Ovary (tissue), 9 donors: Measurements from ENCODE around the gene HIF3A. TPM values are rescaled to one million over a fixed set of nuclear protein-coding genes. Genes with fewer than 3 reads are reported as not detected.
A peak's percentile ranks its signal among the peaks of the same experiment; 100 is the strongest.

Source experiments
- DNase-seq, 5 donors: peaks; one replicate each; pipeline ENCODE4 v3.0.0-alpha.2; 2019 to 2020
- H3K27ac ChIP-seq, 2 donors: fragments of 200-600 bp; one replicate each; pipeline versions ENCODE4 v1.5.1 to v1.8.0; 2019 to 2022
- H3K27me3 ChIP-seq: fragments of 200-600 bp; one replicate; pipeline ENCODE4 v1.8.0; 2022
- H3K36me3 ChIP-seq: fragments of 200-600 bp; sonication (generic); one replicate; pipeline ENCODE4 v1.5.1; 2019
- H3K4me1 ChIP-seq: one replicate; pipeline ENCODE4 v1.8.1; 2013; ENCODE audit warnings: mild to moderate bottlenecking, moderate library complexity; ENCODE audit not compliant: insufficient read depth
- H3K4me3 ChIP-seq: fragments of 200-600 bp; sonication (generic); one replicate; pipeline ENCODE4 v1.5.1; 2017
- H3K9me3 ChIP-seq, 2 donors: fragments of 200-600 bp in 1 of 2; sonication (generic) in 1 of 2; one replicate each; pipeline versions ENCODE4 v1.5.1 to v1.8.1; 2013 to 2019; ENCODE audit warnings: mild to moderate bottlenecking in 1 of 2, moderate library complexity in 1 of 2
- CTCF ChIP-seq, 3 donors: fragments of 450-650 bp in 2 of 3; fragments of 200-600 bp in 1 of 3; IDR thresholded peaks; one replicate each; pipeline versions ENCODE4 v1.5.1 to v1.8.0; 2016 to 2022; ENCODE audit warnings: antibody characterized with exemption in 3 of 3, mild to moderate bottlenecking in 1 of 3
- EP300 ChIP-seq: sonication (generic); formaldehyde crosslinking; IDR thresholded peaks from one replicate; pipeline ENCODE4 v1.6.1; 2017; ENCODE audit warnings: antibody characterized with exemption
- POLR2A ChIP-seq: fragments of 450-650 bp; IDR thresholded peaks from one replicate; pipeline ENCODE4 v1.6.1; 2017; ENCODE audit warnings: antibody characterized with exemption, mild to moderate bottlenecking, moderate library complexity
- WGBS, 3 donors: extraction: QIAGEN DNeasy Blood & Tissue Kit in 1 of 3; methylation state at CpG; one replicate each; pipeline versions ENCODE4 v1.1.5 to v1.1.7; 2013 to 2017; 5-methylcytosine and 5-hydroxymethylcytosine counted together
- intact Hi-C, 4 donors: fragments of 100-400 bp; cut with DNase I; formaldehyde crosslinking; loops; one replicate each; pipeline versions ENCODE4 v1.11.0 to v1.15.1; 2022 to 2023
- polyA plus RNA-seq, 2 donors: library from polyadenylated mRNA; stranded (reverse); fragments of 200-250 nt in 1 of 2; fragments of 350-450 nt in 1 of 2; fragmentation: Illumina TruSeq in 1 of 2; extraction: RNeasy Lipid Tissue Mini Kit (QIAGEN cat#74804) in 1 of 2; gene quantifications; one replicate each; pipeline ENCODE4 v1.2.3, GENCODE V29; 2013 to 2014
- total RNA-seq, 7 donors: library from RNA; depleted of rRNA in 2 of 7; stranded (reverse); fragments of >200 nt in 2 of 7; fragmentation: NEBNext Ultra II Directional in 3 of 7; extraction: Animal tissue kit (Norgen Biotek cat#: 25700) in 3 of 7; gene quantifications; one replicate each; pipeline versions ENCODE4 v1.1.0 to v1.2.4, GENCODE V29; 2016 to 2023
- donor health status: DM: no; HTN: no; CAD: no; lungs with moderate emphysema.
- donor health status: DM: no; HTN: no; CAD: no.
- donor health status: Bipolar disorder and iron deficiency.
- donor health status: DM: yes; HTN: yes; CAD: no.
- donor health status: DM: no; HTN: no; CAD: no.
- donor health status: DM: yes; HTN: yes; CAD: no.

The HIF3A gene
- total and polyA plus RNA-seq, 9 donors = 10.8 to 82.2 (median 40.9) TPM

DNA sequence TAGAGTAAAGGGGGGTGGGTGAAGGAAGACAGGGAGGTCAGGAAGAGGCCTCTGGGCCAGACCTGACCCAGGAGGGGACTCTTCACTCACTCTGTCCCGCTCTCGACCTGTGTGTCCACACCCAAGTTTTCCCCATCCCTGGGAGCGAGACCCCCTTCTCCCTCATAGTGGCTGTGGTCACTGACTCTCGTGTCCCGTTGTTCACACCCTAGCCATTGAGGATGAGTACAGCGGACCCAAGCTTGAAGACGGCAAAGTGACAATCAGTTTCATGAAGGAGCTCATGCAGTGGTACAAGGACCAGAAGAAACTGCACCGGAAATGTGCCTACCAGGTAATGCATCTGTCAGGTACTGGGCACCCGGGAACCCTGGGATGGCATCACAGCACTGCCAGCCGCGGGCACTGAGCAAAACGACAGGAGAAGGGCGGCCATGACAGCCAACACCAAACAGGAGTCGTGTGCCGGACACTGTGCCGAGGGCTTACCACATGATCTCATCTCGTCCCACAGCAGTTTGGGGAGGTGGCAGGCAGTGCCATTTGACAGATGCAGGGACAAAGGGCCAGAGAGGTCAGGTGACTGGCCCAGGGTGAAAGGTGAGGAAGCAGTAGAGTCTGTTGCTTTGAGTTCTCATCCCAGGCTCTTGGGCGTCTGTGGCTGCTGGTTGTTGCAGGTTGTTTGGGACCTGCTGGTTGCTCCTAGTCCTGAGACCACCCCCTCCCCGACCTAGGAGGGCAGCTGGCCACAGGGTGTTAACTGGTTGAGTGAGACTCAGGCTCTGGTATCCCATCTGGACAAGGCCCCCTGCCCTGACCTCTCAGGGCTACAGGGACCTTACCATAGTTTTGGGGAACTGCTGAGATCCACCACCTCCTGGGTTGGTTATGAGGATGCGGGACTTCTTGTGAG lies 79.7 kb downstream of the HIF3A start:
- Histone ChIP-seq H3K27ac (no peak overlapping the region), H3K4me1 (peaks cover 12% of the 10 kb centered on the region), H3K27me3 (no peaks in the 10 kb centered on the region), H3K9me3 (no peaks in the 10 kb centered on the region), H3K36me3 (no peaks in the 10 kb centered on the region), H3K4me3 (no peak overlapping the region)
- DNase-seq = peak in 2 of 5 donors; percentile 18 to 31
- TF ChIP-seq POLR2A (no peak), EP300 (no peak)
- WGBS, 3 donors = 90 to 93% (median 92%) methylated on average over 20 of the region's 20 CpGs
- intact Hi-C loops = no loop called here

DNA sequence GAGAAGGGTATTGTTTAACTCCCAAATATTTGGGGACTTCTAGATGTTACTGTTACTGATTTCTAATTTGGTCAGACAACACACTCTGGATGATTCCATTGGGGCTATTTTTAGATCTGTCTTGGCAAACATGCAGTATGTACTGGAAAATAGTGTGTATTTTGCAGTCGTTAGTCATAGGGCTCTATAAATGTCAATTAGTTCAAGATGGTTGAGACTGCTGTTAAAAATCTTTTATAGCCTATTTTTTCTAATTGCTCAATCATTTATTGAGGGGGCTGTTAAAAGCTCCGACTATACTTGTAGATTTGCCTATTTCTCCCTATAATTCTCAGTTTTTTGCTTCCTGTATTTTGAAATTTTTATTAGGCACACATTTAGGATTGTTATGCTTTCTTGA lies 81.4 kb downstream of the HIF3A start:
- intact Hi-C loops = no loop called here
- 5 to 8% (median 6%) methylated on average over 2 of the region's 2 CpGs for WGBS, 3 donors
- Histone ChIP-seq H3K9me3 (no peaks in the 10 kb centered on the region), H3K27ac (peak overlapping the region; percentile 33 to 35), H3K36me3 (no peaks in the 10 kb centered on the region), H3K4me1 (peaks cover 10% of the 10 kb centered on the region), H3K27me3 (no peaks in the 10 kb centered on the region), H3K4me3 (no peak overlapping the region)
- no peak for DNase-seq
- TF ChIP-seq CTCF (IDR thresholded peaks at IDR 0.05) (no peak), EP300 (no peak)

GRCh38 chr19:46380690-46381089 lies 83.8 kb downstream of the HIF3A start:
- no peak overlapping the region for H3K27ac ChIP-seq
- TF ChIP-seq POLR2A (no peak), CTCF (IDR thresholded peaks at IDR 0.05) (no peak), EP300 (no peak)
- no peak for DNase-seq
- H3K27me3 ChIP-seq = no peaks in the 10 kb centered on the region
- H3K4me1 ChIP-seq = peaks cover 7% of the 10 kb centered on the region
- H3K9me3 ChIP-seq = no peaks in the 10 kb centered on the region
- 84 to 96% (median 93%) methylated on average over 2 of the region's 2 CpGs for WGBS, 3 donors
- H3K4me3 ChIP-seq = no peak overlapping the region
- intact Hi-C loops = no loop called here
- H3K36me3 ChIP-seq = no peaks in the 10 kb centered on the region

DNA sequence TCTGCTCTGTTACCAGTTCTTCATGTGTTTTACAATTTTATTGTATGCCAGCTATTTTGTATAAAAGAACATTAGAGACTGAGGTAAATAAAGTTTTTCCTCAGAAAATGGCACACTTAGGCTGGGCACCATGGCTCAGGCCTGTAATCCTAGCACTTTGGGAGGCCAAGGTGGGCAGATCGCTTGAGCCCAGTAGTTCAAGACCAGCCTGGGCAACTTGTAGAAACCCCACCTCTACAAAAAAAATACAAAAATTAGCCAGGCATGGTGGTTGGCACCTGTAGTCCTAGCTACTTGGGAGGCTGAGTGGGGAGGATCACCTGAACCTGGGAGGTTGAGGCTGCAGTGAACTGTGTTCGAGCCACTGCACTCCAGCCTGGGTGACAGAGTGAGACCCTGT lies 84.5 kb downstream of the HIF3A start:
- intact Hi-C loops = no loop called here
- H3K27ac ChIP-seq = no peak overlapping the region
- H3K9me3 ChIP-seq = no peaks in the 10 kb centered on the region
- no peaks in the 10 kb centered on the region for H3K27me3 ChIP-seq
- TF ChIP-seq CTCF (IDR thresholded peaks at IDR 0.05) = no peak
- H3K4me3 ChIP-seq = no peak overlapping the region
- WGBS, 3 donors = 94 to 100% (median 97%) methylated on average over 2 of the region's 2 CpGs
- H3K36me3 ChIP-seq = no peaks in the 10 kb centered on the region
- H3K4me1 ChIP-seq = peaks cover 7% of the 10 kb centered on the region
- DNase-seq = peak in 1 of 5 donors; percentile 4

DNA sequence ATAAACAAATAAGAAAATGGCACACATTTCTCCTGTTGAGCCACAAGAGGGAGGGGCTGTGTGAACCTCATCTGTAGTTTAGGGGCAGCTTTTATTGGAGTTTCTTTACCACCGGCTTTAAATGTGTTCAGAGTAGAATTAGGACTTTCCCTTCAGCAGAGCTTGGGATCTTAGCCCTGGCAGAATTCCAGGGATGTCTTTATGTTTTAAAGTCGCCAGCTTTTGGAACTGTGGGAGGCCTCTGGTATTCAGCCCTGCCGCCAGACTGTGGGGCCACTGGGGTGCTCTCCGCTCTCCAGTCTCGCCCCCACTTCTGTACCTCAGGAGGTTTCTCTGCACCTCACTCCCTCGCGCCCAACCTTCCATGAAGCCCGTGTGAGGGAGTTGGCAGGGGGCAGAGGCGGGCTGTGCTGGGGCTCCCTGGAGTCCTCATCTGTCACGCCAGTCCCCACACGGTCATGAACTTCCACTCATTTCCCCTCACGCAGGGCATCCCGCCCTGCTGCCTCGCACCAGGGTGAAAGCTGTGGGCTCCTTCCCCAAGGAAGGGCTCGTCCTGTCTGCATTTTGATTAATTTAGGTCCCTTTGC lies 85.0 kb downstream of the HIF3A start:
- WGBS, 3 donors = 75 to 88% (median 86%) methylated on average over 15 of the region's 15 CpGs
- peak in 1 of 5 donors; percentile 31 for DNase-seq
- intact Hi-C loops = no loop called here
- Histone ChIP-seq H3K36me3 (no peaks in the 10 kb centered on the region), H3K4me1 (peaks cover 7% of the 10 kb centered on the region), H3K4me3 (no peak overlapping the region), H3K27me3 (no peaks in the 10 kb centered on the region), H3K9me3 (no peaks in the 10 kb centered on the region), H3K27ac (no peak overlapping the region)
- TF ChIP-seq CTCF (IDR thresholded peaks at IDR 0.05) = no peak
- no peak for TF ChIP-seq EP300
